DND-41 (cell line): ENCODE data around the gene UHRF2.

ENCODE experiments used
- ATAC-seq: fragments of 200-7000 bp; cut with Tn5 transposase; 3 replicates; pipeline ENCODE4 v1.9.1; 2021; ENCODE audit warnings: low read depth; ENCODE audit not compliant: insufficient read depth
- DNase-seq: peaks from one replicate; pipeline ENCODE4 v3.0.0-alpha.2; 2020
- H2AFZ ChIP-seq: 2 replicates; pipeline ENCODE4 v1.6.0; 2012; ENCODE audit warnings: low read depth, low read length
- H3K27ac ChIP-seq: 2 replicates; pipeline ENCODE4 v1.5.1; 2012; ENCODE audit warnings: low read length, inconsistent platforms
- H3K27me3 ChIP-seq: fragments of 200-600 bp; sonication (generic); 2 replicates; pipeline ENCODE4 v1.6.0; 2012; ENCODE audit warnings: low read length, mild to moderate bottlenecking, inconsistent platforms; ENCODE audit not compliant: insufficient read depth, poor library complexity
- H3K36me3 ChIP-seq: 2 replicates; pipeline ENCODE4 v1.5.1; 2012; ENCODE audit warnings: low read length, inconsistent platforms; ENCODE audit not compliant: insufficient read depth
- H3K4me1 ChIP-seq: 2 replicates; pipeline ENCODE4 v1.5.1; 2012; ENCODE audit warnings: mild to moderate bottlenecking, low read length; ENCODE audit not compliant: insufficient read depth
- H3K4me2 ChIP-seq: 2 replicates; pipeline ENCODE4 v1.6.0; 2012; ENCODE audit warnings: mild to moderate bottlenecking, moderate library complexity, low read length, inconsistent platforms; ENCODE audit not compliant: insufficient read depth
- H3K4me3 ChIP-seq, 2 experiments: fragments of 200-600 bp in 1 of 2; shearing (Covaris generic) in 1 of 2; 2 replicates each; pipeline ENCODE4 v1.5.1; 2012 to 2016; ENCODE audit warnings: inconsistent platforms in 2 of 2, low read length in 2 of 2, mild to moderate bottlenecking in 2 of 2, low read depth in 1 of 2, moderate library complexity in 1 of 2
- H3K79me2 ChIP-seq: 2 replicates; pipeline ENCODE4 v1.6.0; 2012; ENCODE audit warnings: low read length, inconsistent platforms; ENCODE audit not compliant: insufficient read depth
- H3K9ac ChIP-seq: 2 replicates; pipeline ENCODE4 v1.6.0; 2012; ENCODE audit warnings: low read depth, mild to moderate bottlenecking, inconsistent platforms, low read length, moderate library complexity
- H3K9me3 ChIP-seq: 2 replicates; pipeline ENCODE4 v1.5.1; 2012; ENCODE audit warnings: low read length, moderate library complexity, mild to moderate bottlenecking, inconsistent platforms; ENCODE audit not compliant: insufficient read depth, severe bottlenecking
- H4K20me1 ChIP-seq: 2 replicates; pipeline ENCODE4 v1.6.0; 2012; ENCODE audit warnings: low read length; ENCODE audit not compliant: insufficient read depth
- EZH2 ChIP-seq: IDR thresholded peaks from 3 replicates; pipeline ENCODE4 v1.6.1; 2012; ENCODE audit warnings: borderline replicate concordance, low read depth, mild to moderate bottlenecking, moderate library complexity, low read length, inconsistent platforms; ENCODE audit not compliant: severe bottlenecking
- TF ChIP-seq, protein P1 (sequence below): IDR thresholded peaks from 2 replicates; pipeline ENCODE4 v1.5.1; 2012; ENCODE audit warnings: borderline replicate concordance, low read length, moderate library complexity, mild to moderate bottlenecking; ENCODE audit not compliant: poor library complexity, severe bottlenecking; ENCODE audit errors: extremely low read depth

The UHRF2 gene

GRCh38 chr9:6553866-6554265 is 140.9 kb downstream of the UHRF2 start:
- Histone ChIP-seq H3K9me3 (no peaks in the 10 kb centered on the region), H3K4me3 (no peak overlapping the region), H2AFZ (no peak overlapping the region), H3K4me1 (no peaks in the 10 kb centered on the region), H3K36me3 (no peaks in the 10 kb centered on the region), H3K4me2 (no peak overlapping the region), H3K9ac (no peak overlapping the region), H3K27ac (no peak overlapping the region), H3K79me2 (no peaks in the 10 kb centered on the region), H3K27me3 (no peaks in the 10 kb centered on the region), H4K20me1 (no peaks in the 10 kb centered on the region)
- no peak for DNase-seq
- ATAC-seq: no peak
- no peak for TF ChIP-seq EZH2
- TF ChIP-seq, protein P1, sequence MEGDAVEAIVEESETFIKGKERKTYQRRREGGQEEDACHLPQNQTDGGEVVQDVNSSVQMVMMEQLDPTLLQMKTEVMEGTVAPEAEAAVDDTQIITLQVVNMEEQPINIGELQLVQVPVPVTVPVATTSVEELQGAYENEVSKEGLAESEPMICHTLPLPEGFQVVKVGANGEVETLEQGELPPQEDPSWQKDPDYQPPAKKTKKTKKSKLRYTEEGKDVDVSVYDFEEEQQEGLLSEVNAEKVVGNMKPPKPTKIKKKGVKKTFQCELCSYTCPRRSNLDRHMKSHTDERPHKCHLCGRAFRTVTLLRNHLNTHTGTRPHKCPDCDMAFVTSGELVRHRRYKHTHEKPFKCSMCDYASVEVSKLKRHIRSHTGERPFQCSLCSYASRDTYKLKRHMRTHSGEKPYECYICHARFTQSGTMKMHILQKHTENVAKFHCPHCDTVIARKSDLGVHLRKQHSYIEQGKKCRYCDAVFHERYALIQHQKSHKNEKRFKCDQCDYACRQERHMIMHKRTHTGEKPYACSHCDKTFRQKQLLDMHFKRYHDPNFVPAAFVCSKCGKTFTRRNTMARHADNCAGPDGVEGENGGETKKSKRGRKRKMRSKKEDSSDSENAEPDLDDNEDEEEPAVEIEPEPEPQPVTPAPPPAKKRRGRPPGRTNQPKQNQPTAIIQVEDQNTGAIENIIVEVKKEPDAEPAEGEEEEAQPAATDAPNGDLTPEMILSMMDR: no peak
